Measurements from ENCODE around the gene ZNF433. TPM values are rescaled to one million over a fixed set of nuclear protein-coding genes. Genes with fewer than 3 reads are reported as not detected.
"Not testable (repeated sequence)": the region's sequence is repeated elsewhere in the genome, so short reads cannot be mapped to it uniquely, and the experiment has no call there.

Gene ZNF433
- total RNA-seq: under 1 TPM; 0.60 to 0.95 TPM

DNA sequence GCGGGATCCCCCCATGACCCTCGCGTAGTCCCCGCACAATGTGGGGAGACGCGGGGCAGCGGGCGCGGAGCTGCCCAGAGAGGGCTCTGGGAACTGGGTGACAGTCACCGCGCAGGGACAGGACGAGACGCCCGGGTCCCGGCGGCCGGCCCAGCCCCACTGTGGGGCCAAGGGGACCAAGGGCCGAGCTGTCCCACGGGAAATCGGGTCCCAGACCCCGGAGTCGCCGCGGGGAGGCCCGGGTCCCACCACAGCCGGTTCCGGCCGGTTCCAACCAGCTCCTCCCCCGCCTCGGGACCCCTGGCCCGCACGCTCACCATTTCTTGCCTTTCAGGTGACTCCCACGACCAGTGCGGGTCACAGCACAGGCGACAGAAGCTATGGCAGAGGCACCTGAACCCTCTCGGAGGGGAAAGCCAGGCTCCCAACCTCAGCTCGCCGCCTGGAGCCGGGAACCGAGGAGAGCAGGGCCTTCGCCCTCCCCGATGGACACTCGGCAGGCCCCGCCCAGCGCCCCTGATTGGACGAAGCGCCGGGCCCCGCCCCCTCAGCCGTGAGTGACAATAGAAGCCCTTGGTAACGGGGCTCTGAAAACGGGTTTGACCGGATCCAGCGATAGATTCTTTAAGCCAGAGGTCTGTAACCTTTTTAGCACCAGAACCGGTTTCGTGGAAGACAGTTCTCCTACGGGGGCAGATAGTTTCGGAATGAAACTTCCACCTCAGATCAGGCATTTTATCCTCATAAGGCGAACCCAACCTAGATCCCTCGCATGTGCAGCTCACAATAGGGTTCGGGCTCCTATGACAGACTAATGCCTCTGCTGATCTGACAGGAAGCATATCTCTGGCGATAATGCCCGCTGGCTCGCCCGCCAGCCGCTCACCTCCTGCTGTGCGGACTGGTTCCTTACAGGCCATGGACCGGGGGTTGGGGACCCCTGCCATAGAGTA is at the start of gene ZNF433:
Gene ZNF433 (minus strand): TSS at position 460 of the 953 bp plus-strand sequence. CDS start 140 bp downstream, at position 320.
- Mint-ChIP-seq H3K4me3 (peak within 1 kb of the TSS; percentile 79), H3K4me1 (ENCODE audit: low read depth) (peaks cover 9% of the 10 kb centered on the region), H3K36me3 (ENCODE audit: low read depth) (peaks cover 15% of the 10 kb centered on the region), H3K27ac (peak within 1 kb of the TSS; percentile 74), H3K9me3 (ENCODE audit: insufficient read depth) (peaks cover 4% of the 10 kb centered on the region), H3K27me3 (ENCODE audit: low read depth) (no peaks in the 10 kb centered on the region)
- peak; percentile 95 for ATAC-seq
- POLR2A ChIA-PET: interaction anchor here (1.0 to 1.6 kb wide), 4 partner anchors 47 to 111 kb away, joined by 3 to 4 read pairs (median 3); no protein-coding TSS in a partner anchor
- DNase-seq: peak; percentile 78
- CTCF ChIA-PET: interaction anchor here (0.8 to 1.8 kb wide), 7 partner anchors 24 to 238 kb away, joined by 3 to 7 read pairs (median 3); partner anchors contain the start of genes ZNF20, ZNF491 and ZNF700

- peaks cover 21% of the 10 kb centered on the region for H3K9me3 Mint-ChIP-seq (ENCODE audit: insufficient read depth)
- POLR2A ChIA-PET: interaction anchor here (0.6 kb wide), 1 partner anchor 346 kb away, joined by 3 read pairs; no protein-coding TSS in a partner anchor
- DNase-seq; ATAC-seq; H3K27ac Mint-ChIP-seq; H3K36me3 Mint-ChIP-seq (ENCODE audit: low read depth); H3K4me3 Mint-ChIP-seq; H3K4me1 Mint-ChIP-seq (ENCODE audit: low read depth); H3K27me3 Mint-ChIP-seq (ENCODE audit: low read depth); CTCF ChIA-PET: not testable (repeated sequence)
Observed at GRCh38 chr19:12083336-12083735, 47.9 kb upstream of the ZNF433 start.

DNA sequence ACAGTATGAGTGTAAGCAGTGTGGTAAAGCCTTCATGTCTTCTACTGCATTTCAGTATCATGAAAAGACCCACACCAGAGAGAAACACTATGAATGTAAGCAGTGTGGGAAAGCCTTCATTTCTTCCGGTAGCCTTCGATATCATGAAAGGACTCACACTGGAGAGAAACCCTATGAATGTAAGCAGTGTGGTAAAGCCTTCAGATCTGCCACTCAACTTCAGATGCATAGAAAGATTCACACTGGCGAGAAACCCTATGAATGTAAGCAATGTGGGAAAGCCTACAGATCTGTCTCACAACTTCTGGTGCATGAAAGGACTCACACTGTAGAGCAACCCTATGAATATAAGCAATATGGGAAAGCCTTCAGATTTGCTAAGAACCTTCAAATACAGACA is 41.9 kb upstream of the ZNF433 start:
- ATAC-seq: no peak

GRCh38 chr19:12076331-12076730 is 40.9 kb upstream of the ZNF433 start:
- peaks cover 35% of the 10 kb centered on the region for H3K36me3 Mint-ChIP-seq (ENCODE audit: low read depth)
- DNase-seq; H3K4me1 Mint-ChIP-seq (ENCODE audit: low read depth); CTCF ChIA-PET; H3K4me3 Mint-ChIP-seq; ATAC-seq; H3K27me3 Mint-ChIP-seq (ENCODE audit: low read depth); H3K27ac Mint-ChIP-seq; POLR2A ChIA-PET: not testable (repeated sequence)
- H3K9me3 Mint-ChIP-seq (ENCODE audit: insufficient read depth): peaks cover 42% of the 10 kb centered on the region

More for the DNA sequence above, 41.9 kb upstream of the ZNF433 start:
- no peaks in the 10 kb centered on the region for H3K4me1 Mint-ChIP-seq (ENCODE audit: low read depth)
- CTCF ChIA-PET: no interaction called here
- H3K36me3 Mint-ChIP-seq (ENCODE audit: low read depth): peaks cover 35% of the 10 kb centered on the region
- H3K27ac Mint-ChIP-seq: no peak overlapping the region
- DNase-seq: no peak
- no peaks in the 10 kb centered on the region for H3K27me3 Mint-ChIP-seq (ENCODE audit: low read depth)
- POLR2A ChIA-PET: no interaction called here
- H3K9me3 Mint-ChIP-seq (ENCODE audit: insufficient read depth): peaks cover 42% of the 10 kb centered on the region
- H3K4me3 Mint-ChIP-seq: no peak overlapping the region

DNA sequence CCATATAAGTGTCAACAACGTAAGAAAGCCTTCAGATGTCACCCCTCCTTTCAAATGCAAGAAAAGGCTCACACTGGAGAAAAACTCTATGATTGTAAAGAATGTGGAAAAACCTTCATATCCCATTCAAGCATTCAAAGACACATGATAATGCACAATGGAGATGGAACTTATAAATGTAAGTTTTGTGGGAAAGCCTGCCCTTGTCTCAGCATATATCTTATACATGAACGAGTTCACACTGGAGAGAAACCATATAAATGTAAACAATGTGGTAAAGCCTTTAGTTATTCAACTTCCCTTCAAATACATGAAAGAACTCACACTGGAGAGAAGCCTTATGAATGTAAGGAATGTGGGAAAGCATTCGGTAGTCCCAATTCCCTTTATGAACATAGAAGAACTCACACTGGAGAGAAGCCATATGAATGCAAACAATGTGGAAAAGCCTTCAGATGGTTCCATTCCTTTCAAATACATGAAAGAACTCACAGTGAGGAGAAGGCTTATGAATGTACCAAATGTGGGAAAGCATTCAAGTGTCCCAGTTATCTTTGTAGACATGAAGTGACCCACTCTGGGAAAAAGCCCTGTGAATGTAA is 40.2 kb upstream of the ZNF433 start:
- ChIA-PET POLR2A (no interaction called here), CTCF (no interaction called here)
- Mint-ChIP-seq H3K9me3 (ENCODE audit: insufficient read depth) (peaks cover 43% of the 10 kb centered on the region), H3K27ac (no peak overlapping the region), H3K27me3 (ENCODE audit: low read depth) (no peaks in the 10 kb centered on the region), H3K4me1 (ENCODE audit: low read depth) (no peaks in the 10 kb centered on the region), H3K36me3 (ENCODE audit: low read depth) (peaks cover 37% of the 10 kb centered on the region), H3K4me3 (no peak overlapping the region)
- no peak for ATAC-seq
- DNase-seq: no peak

- peaks cover 3% of the 10 kb centered on the region for H3K4me1 Mint-ChIP-seq (ENCODE audit: low read depth)
- peak within 1 kb of the TSS; percentile 79 for H3K4me3 Mint-ChIP-seq
- ChIA-PET POLR2A (no interaction called here), CTCF (interaction anchor here (1.2 kb wide), 1 partner anchor 12 kb away, joined by 4 read pairs; the partner anchor contains the start of gene ZNF878)
- H3K27ac Mint-ChIP-seq: peak within 1 kb of the TSS; percentile 82
- peaks cover 11% of the 10 kb centered on the region for H3K36me3 Mint-ChIP-seq (ENCODE audit: low read depth)
- H3K27me3 Mint-ChIP-seq (ENCODE audit: low read depth): no peaks in the 10 kb centered on the region
- DNase-seq (peak; percentile 78), ATAC-seq (peak; percentile 79)
- no peaks in the 10 kb centered on the region for H3K9me3 Mint-ChIP-seq (ENCODE audit: insufficient read depth)
Observed at GRCh38 chr19:12064590-12065538, 29.4 kb upstream of the ZNF433 start, which contains the start of gene ZNF844. ZNF844 (plus strand) TSS chr19:12064731; CDS start chr19:12064874, 143 bp downstream.

DNA sequence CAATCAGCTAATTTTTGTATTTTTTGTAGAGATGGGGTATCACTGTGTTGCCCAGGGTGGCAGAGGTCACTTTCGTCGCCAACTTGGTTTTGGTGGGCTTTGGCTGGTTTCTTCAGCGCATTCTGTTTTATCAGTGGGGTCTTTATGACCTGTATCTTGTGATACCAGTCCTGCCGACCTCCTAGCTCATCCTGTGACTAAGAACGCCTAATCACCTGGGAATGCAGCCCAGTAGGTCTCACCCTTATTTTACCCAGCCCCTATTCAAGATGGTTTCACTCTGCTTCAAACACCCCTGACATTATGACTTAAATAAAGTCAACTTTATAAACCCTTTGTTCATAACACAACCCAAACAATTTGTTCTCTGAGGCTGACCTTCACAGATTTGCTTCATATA is 20.3 kb upstream of the ZNF433 start:
- POLR2A ChIA-PET: no interaction called here
- peaks cover 11% of the 10 kb centered on the region for H3K27me3 Mint-ChIP-seq (ENCODE audit: low read depth)
- H3K36me3 Mint-ChIP-seq (ENCODE audit: low read depth): peaks cover 6% of the 10 kb centered on the region
- CTCF ChIA-PET: interaction anchor here (1.0 to 2.4 kb wide), 3 partner anchors 92 to 132 kb away, joined by 4 to 9 read pairs (median 5); partner anchors contain the start of gene ZNF700
- H3K27ac Mint-ChIP-seq: no peak overlapping the region
- peaks cover 20% of the 10 kb centered on the region for H3K4me1 Mint-ChIP-seq (ENCODE audit: low read depth)
- DNase-seq: no peak
- H3K9me3 Mint-ChIP-seq (ENCODE audit: insufficient read depth): peaks cover 5% of the 10 kb centered on the region
- no peak overlapping the region for H3K4me3 Mint-ChIP-seq
- no peak for ATAC-seq

- Mint-ChIP-seq H3K27me3 (ENCODE audit: low read depth) (peaks cover 11% of the 10 kb centered on the region), H3K27ac (peak within 1 kb of the TSS; percentile 81), H3K36me3 (ENCODE audit: low read depth) (peaks cover 13% of the 10 kb centered on the region), H3K4me1 (ENCODE audit: low read depth) (peaks cover 14% of the 10 kb centered on the region), H3K4me3 (peak within 1 kb of the TSS; percentile 80), H3K9me3 (ENCODE audit: insufficient read depth) (peaks cover 15% of the 10 kb centered on the region)
- ChIA-PET POLR2A (interaction anchor here (0.6 to 1.3 kb wide), 3 partner anchors 64 to 310 kb away, joined by 3 to 4 read pairs (median 4); no protein-coding TSS in a partner anchor), CTCF (interaction anchor here (0.7 to 2.4 kb wide), 9 partner anchors 12 to 255 kb away, joined by 3 to 9 read pairs (median 4); partner anchors contain the start of genes ZNF491 and ZNF844)
- ATAC-seq: peak; percentile 90
- peak; percentile 76 for DNase-seq
Observed at GRCh38 chr19:12052497-12053169, 17.2 kb upstream of the ZNF433 start, which contains the start of gene ZNF878. ZNF878 (minus strand) TSS chr19:12052961; CDS start chr19:12052801, 160 bp downstream.

GRCh38 chr19:12052091-12052496 is 16.6 kb upstream of the ZNF433 start:
- Mint-ChIP-seq H3K27me3 (ENCODE audit: low read depth) (peaks cover 11% of the 10 kb centered on the region), H3K9me3 (ENCODE audit: insufficient read depth) (peaks cover 19% of the 10 kb centered on the region), H3K4me1 (ENCODE audit: low read depth) (peaks cover 14% of the 10 kb centered on the region), H3K4me3 (peak overlapping the region; percentile 75), H3K27ac (peak overlapping the region; percentile 16), H3K36me3 (ENCODE audit: low read depth) (peaks cover 16% of the 10 kb centered on the region)
- ATAC-seq (no peak), DNase-seq (peak; percentile 23)
- CTCF ChIA-PET: interaction anchor here (0.6 to 2.4 kb wide), 9 partner anchors 8 to 724 kb away, joined by 3 to 9 read pairs (median 4); partner anchors contain the start of gene ZNF491
- POLR2A ChIA-PET: interaction anchor here (0.6 to 1.3 kb wide), 3 partner anchors 64 to 311 kb away, joined by 3 to 4 read pairs (median 4); no protein-coding TSS in a partner anchor

- H3K36me3 Mint-ChIP-seq (ENCODE audit: low read depth): peaks cover 47% of the 10 kb centered on the region
- H3K4me3 Mint-ChIP-seq: no peak overlapping the region
- H3K4me1 Mint-ChIP-seq (ENCODE audit: low read depth): peaks cover 8% of the 10 kb centered on the region
- peaks cover 44% of the 10 kb centered on the region for H3K9me3 Mint-ChIP-seq (ENCODE audit: insufficient read depth)
- H3K27me3 Mint-ChIP-seq (ENCODE audit: low read depth): no peaks in the 10 kb centered on the region
- no peak for DNase-seq
- POLR2A ChIA-PET: no interaction called here
- CTCF ChIA-PET: no interaction called here
- ATAC-seq: no peak
- H3K27ac Mint-ChIP-seq: no peak overlapping the region
Observed at GRCh38 chr19:12047868-12048267, 12.4 kb upstream of the ZNF433 start.
